Heart left ventricle (tissue), 16 donors: ENCODE measurements around the gene NKAIN2. TPM values are rescaled to one million over a fixed set of nuclear protein-coding genes. Genes with fewer than 3 reads are reported as not detected.

Source experiments
- ATAC-seq, 4 donors: fragments of 200-7000 bp; cut with Tn5 transposase; one replicate each; pipeline ENCODE4 v1.9.1; 2020 to 2022; ENCODE audit warnings: moderate library complexity in 4 of 4, mild to moderate bottlenecking in 3 of 4, moderate number of reproducible peaks in 1 of 4
- DNase-seq, 5 donors: peaks; one replicate each; pipeline ENCODE4 v3.0.0-alpha.2; 2020
- H3K27ac ChIP-seq, 12 donors: fragments of 200-600 bp; sonication (generic) in 4 of 12; one replicate each; pipeline versions ENCODE4 v1.5.0 to v1.8.0; 2016 to 2022; ENCODE audit warnings: mild to moderate bottlenecking in 2 of 12
- H3K27me3 ChIP-seq, 9 donors: fragments of 200-600 bp; sonication (generic) in 2 of 9; one replicate each; pipeline versions ENCODE4 v1.5.1 to v1.8.0; 2016 to 2022; ENCODE audit warnings: mild to moderate bottlenecking in 3 of 9
- H3K36me3 ChIP-seq, 9 donors: fragments of 200-600 bp; sonication (generic) in 2 of 9; one replicate each; pipeline versions ENCODE4 v1.5.0 to v1.8.0; 2018 to 2022; ENCODE audit warnings: mild to moderate bottlenecking in 2 of 9
- H3K4me1 ChIP-seq, 12 donors: fragments of 200-600 bp; sonication (generic) in 4 of 12; one replicate each; pipeline versions ENCODE4 v1.5.0 to v1.8.0; 2016 to 2022; ENCODE audit warnings: mild to moderate bottlenecking in 3 of 12
- H3K4me3 ChIP-seq, 12 donors: fragments of 200-600 bp; sonication (generic) in 4 of 12; one replicate each; pipeline versions ENCODE4 v1.5.0 to v1.8.0; 2017 to 2022; ENCODE audit warnings: mild to moderate bottlenecking in 9 of 12, moderate library complexity in 4 of 12
- H3K9me3 ChIP-seq, 12 donors: fragments of 200-600 bp; sonication (generic) in 4 of 12; one replicate each; pipeline versions ENCODE4 v1.5.0 to v1.8.0; 2016 to 2022; ENCODE audit warnings: mild to moderate bottlenecking in 1 of 12
- POLR2A ChIP-seq, 2 donors: fragments of 450-650 bp; IDR thresholded peaks; one replicate each; pipeline ENCODE4 v1.6.1; 2017; ENCODE audit warnings: antibody characterized with exemption in 2 of 2, mild to moderate bottlenecking in 2 of 2, moderate library complexity in 2 of 2
- WGBS, 4 donors: extraction: QIAGEN DNeasy Blood & Tissue Kit in 2 of 4; methylation state at CpG; one replicate each; pipeline versions ENCODE4 v1.1.5 to v1.1.7; 2013 to 2018; 5-methylcytosine and 5-hydroxymethylcytosine counted together
- intact Hi-C, 10 donors: fragments of 100-400 bp; cut with DNase I; formaldehyde crosslinking; loops; one replicate each; pipeline versions ENCODE4 v1.11.1 to v1.14.2; 2022
- polyA plus RNA-seq, 2 donors: library from polyadenylated mRNA; stranded (reverse); fragments of 200-250 nt; gene quantifications; one replicate each; pipeline ENCODE4 v1.2.3, GENCODE V29; 2013
- total RNA-seq, 9 donors: library from RNA; depleted of rRNA in 2 of 9; stranded (reverse); fragments of >200 nt in 2 of 9; fragmentation: NEBNext Ultra II Directional in 3 of 9; extraction: Animal tissue kit (Norgen Biotek cat#: 25700) in 3 of 9; gene quantifications; one replicate each; pipeline versions ENCODE4 v1.1.0 to v1.2.4, GENCODE V29; 2016 to 2023
- TF ChIP-seq, protein P1 (sequence below), 12 donors: fragments of 200-600 bp; sonication (generic) in 4 of 12; IDR thresholded peaks; one replicate each; pipeline versions ENCODE4 v1.5.0 to v1.8.0; 2018 to 2022; ENCODE audit warnings: antibody characterized with exemption in 12 of 12, mild to moderate bottlenecking in 5 of 12
- donor health status: ischemic (EF 13 %, LVEDD 7.1; RV severe dilation, severe dysfunction).
- donor health status: healthy with polysubstance abuse.
- donor health status: DM: no; HTN: yes; CAD: no.
- donor health status: DM: no; HTN: no; CAD: no.
- donor health status: ischemic (EF 25% LVEDD 6.9; RV normal size, moderate dysfunction).
- donor health status: ischemic (EF 25% LVEDD 5.7; RV mildly dilated, moderate dysfunction).
- donor health status: healthy.
- donor health status: DM: yes; HTN: yes; CAD: no.
- donor health status: ischemic (EF 35%, LVEDD 5.7; RV mildly dilated, moderate dysfunction).
- donor health status: nonischemic (EF 11% LVEDD 7.7; RV severe dilation, severe dysfunction).
- donor health status: DM: yes; HTN: yes; CAD: no.
- donor health status: PGD.
- donor health status: ischemic (EF 29% LVEDD 5.4; RV normal size, mild dysfunction).
- donor health status: nonischemic (EF 23%, LVEDD 6.1; RV moderate dilation, normal function).

Gene NKAIN2
- total and polyA plus RNA-seq, 11 donors: 0.19 to 0.83 (median 0.33) TPM; not detected in 2

DNA sequence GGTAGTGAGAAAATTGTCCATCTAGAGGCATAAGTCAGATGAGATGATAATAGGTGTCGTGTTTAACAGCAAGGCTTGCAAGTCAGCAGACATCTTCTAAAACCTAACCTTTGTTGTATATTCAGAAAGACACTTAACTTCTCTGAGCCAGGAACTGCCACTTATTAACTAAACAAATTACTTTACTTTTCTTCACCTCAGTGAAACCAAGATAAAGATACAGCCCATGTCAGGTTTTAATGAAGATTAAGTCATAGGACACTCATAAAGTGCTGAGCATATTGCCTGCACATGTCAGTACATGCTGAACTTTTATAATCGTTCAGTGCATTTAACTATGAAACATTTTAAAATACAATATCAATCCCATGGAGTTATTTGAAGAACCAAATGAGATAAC, 286.8 kb downstream of the NKAIN2 start:
- Histone ChIP-seq H3K4me1 (no peaks in the 10 kb centered on the region), H3K4me3 (no peak overlapping the region), H3K9me3 (no peaks in the 10 kb centered on the region), H3K27me3 (no peaks in the 10 kb centered on the region), H3K27ac (no peak overlapping the region), H3K36me3 (no peaks in the 10 kb centered on the region)
- intact Hi-C loops: no loop called here
- ATAC-seq (no peak), DNase-seq (no peak)
- WGBS, 4 donors: 45 to 57% (median 51%) methylated on average over 2 of the region's 2 CpGs
- TF ChIP-seq, protein P1, sequence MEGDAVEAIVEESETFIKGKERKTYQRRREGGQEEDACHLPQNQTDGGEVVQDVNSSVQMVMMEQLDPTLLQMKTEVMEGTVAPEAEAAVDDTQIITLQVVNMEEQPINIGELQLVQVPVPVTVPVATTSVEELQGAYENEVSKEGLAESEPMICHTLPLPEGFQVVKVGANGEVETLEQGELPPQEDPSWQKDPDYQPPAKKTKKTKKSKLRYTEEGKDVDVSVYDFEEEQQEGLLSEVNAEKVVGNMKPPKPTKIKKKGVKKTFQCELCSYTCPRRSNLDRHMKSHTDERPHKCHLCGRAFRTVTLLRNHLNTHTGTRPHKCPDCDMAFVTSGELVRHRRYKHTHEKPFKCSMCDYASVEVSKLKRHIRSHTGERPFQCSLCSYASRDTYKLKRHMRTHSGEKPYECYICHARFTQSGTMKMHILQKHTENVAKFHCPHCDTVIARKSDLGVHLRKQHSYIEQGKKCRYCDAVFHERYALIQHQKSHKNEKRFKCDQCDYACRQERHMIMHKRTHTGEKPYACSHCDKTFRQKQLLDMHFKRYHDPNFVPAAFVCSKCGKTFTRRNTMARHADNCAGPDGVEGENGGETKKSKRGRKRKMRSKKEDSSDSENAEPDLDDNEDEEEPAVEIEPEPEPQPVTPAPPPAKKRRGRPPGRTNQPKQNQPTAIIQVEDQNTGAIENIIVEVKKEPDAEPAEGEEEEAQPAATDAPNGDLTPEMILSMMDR (IDR thresholded peaks at IDR 0.05): no peak

- Histone ChIP-seq H3K27ac (no peak overlapping the region), H3K36me3 (no peaks in the 10 kb centered on the region), H3K27me3 (no peaks in the 10 kb centered on the region), H3K4me1 (no peaks in the 10 kb centered on the region), H3K9me3 (no peaks in the 10 kb centered on the region), H3K4me3 (no peak overlapping the region)
- ATAC-seq (no peak), DNase-seq (no peak)
- intact Hi-C loops: no loop called here
- WGBS, 4 donors: 79 to 91% (median 84%) methylated on average over 1 of the region's 1 CpG
- TF ChIP-seq, protein P1 (IDR thresholded peaks at IDR 0.05): no peak
- no peak for TF ChIP-seq POLR2A (IDR thresholded peaks at IDR 0.05)
Observed at GRCh38 chr6:124099520-124099919, 295.9 kb downstream of the NKAIN2 start.

DNA sequence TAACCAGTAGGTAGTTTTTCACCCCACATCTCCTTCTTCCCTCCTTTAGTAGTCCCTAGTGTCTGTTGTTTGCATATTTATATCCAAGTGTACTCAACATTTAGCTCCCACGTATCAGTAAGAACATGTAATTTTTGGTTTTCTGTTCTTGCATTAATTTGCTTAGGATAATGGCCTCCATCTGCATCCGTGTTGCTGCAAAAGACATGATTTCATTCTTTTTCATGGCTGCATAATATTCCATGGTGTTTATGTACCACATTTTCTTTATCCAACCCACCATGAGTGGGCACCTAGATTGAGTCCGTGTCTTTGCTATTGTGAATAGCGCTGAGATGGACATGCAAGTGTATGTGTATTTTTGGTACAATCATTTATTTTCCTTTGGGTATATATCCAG, 306.8 kb downstream of the NKAIN2 start:
- Histone ChIP-seq H3K4me1 (no peaks in the 10 kb centered on the region), H3K9me3 (peaks cover 0 to 13% (median 0%) of the 10 kb centered on the region in 12 donors), H3K4me3 (no peak overlapping the region), H3K27me3 (no peaks in the 10 kb centered on the region), H3K27ac (no peak overlapping the region), H3K36me3 (no peaks in the 10 kb centered on the region)
- WGBS, 4 donors: 56 to 81% (median 72%) methylated on average over 4 of the region's 4 CpGs
- TF ChIP-seq POLR2A (IDR thresholded peaks at IDR 0.05): no peak
- TF ChIP-seq, protein P1 (IDR thresholded peaks at IDR 0.05): no peak
- DNase-seq: no peak
- no peak for ATAC-seq
- intact Hi-C loops: no loop called here

- WGBS, 4 donors: 86 to 95% (median 90%) methylated on average over 1 of the region's 1 CpG
- Histone ChIP-seq H3K4me3 (no peak overlapping the region), H3K4me1 (no peaks in the 10 kb centered on the region), H3K36me3 (no peaks in the 10 kb centered on the region), H3K9me3 (no peaks in the 10 kb centered on the region), H3K27ac (no peak overlapping the region), H3K27me3 (no peaks in the 10 kb centered on the region)
- ATAC-seq (no peak), DNase-seq (no peak)
- no peak for TF ChIP-seq POLR2A (IDR thresholded peaks at IDR 0.05)
- TF ChIP-seq, protein P1 (IDR thresholded peaks at IDR 0.05): no peak
- intact Hi-C loops: no loop called here
Observed at GRCh38 chr6:124119596-124119995, 315.9 kb downstream of the NKAIN2 start.
